ENCODE results near the gene DNTT.

GRCh38 chr10:96287392-96288105 is 16.7 kb upstream of the DNTT start:
- no peak for TF ChIP-seq POLR2A (IDR thresholded peaks at IDR 0.05; ENCODE audit: low read depth)
- TF ChIP-seq POLR2AphosphoS5 (IDR thresholded peaks at IDR 0.05), result peak in 1 of 2 donors; percentile 31
- no peak for TF ChIP-seq CTCF (IDR thresholded peaks at IDR 0.05)
- no peak for TF ChIP-seq EP300 (IDR thresholded peaks at IDR 0.05)

Measured in esophagus muscularis mucosa (tissue), 4 donors.